Panc1 (cell line): ENCODE results near the gene ITPR3.

Experiments
- CTCF ChIP-seq: fragments of 450-650 bp; IDR thresholded peaks from 2 replicates; pipeline ENCODE4 v1.5.1; 2017; ENCODE audit warnings: mild to moderate bottlenecking
- POLR2AphosphoS5 ChIP-seq: IDR thresholded peaks from 2 replicates; pipeline ENCODE4 v1.6.1; 2012; ENCODE audit warnings: mild to moderate bottlenecking, low read depth, low read length, moderate library complexity
- REST ChIP-seq, 2 experiments: IDR thresholded peaks; 2 replicates each; pipeline ENCODE4 v1.6.1; 2011 to 2012; ENCODE audit warnings: low read depth in 2 of 2, control low read depth in 1 of 2, low read length in 1 of 2, mild to moderate bottlenecking in 1 of 2, moderate library complexity in 1 of 2; ENCODE audit not compliant: insufficient read depth in 1 of 2
- SIN3A ChIP-seq: IDR thresholded peaks from 2 replicates; pipeline ENCODE4 v1.6.1; 2012; ENCODE audit warnings: low read depth, mild to moderate bottlenecking, low read length, moderate library complexity, borderline replicate concordance; ENCODE audit not compliant: insufficient read depth
- TCF7L2 ChIP-seq: IDR thresholded peaks from 2 replicates; pipeline ENCODE4 v1.6.1; 2011; ENCODE audit warnings: mild to moderate bottlenecking, low read depth, low read length, inconsistent platforms

GRCh38 chr6:33682341-33682740, 61.2 kb downstream of the ITPR3 start:
- TF ChIP-seq CTCF (no peak), REST (IDR thresholded peaks at IDR 0.05; ENCODE audit: insufficient read depth in 1 of 2, low read depth in 2 of 2, low read length in 1 of 2) (no peak), POLR2AphosphoS5 (no peak), SIN3A (no peak), TCF7L2 (no peak)
